Duodenal mucosa (tissue), 2 donors: ENCODE data around the gene ST7.

Experiments
- H3K27ac ChIP-seq: one replicate; pipeline ENCODE4 v1.7.0; 2013; ENCODE audit warnings: low read depth, low read length
- H3K27me3 ChIP-seq, 2 donors: one replicate each; pipeline ENCODE4 v1.7.0; 2013; ENCODE audit warnings: low read length in 2 of 2, control low read depth in 1 of 2; ENCODE audit not compliant: insufficient read depth in 2 of 2, control insufficient read depth in 1 of 2
- H3K36me3 ChIP-seq, 2 donors: one replicate each; pipeline ENCODE4 v1.7.0; 2013; ENCODE audit warnings: low read length in 2 of 2, control low read depth in 1 of 2; ENCODE audit not compliant: insufficient read depth in 2 of 2, control insufficient read depth in 1 of 2
- H3K4me1 ChIP-seq, 2 donors: one replicate each; pipeline ENCODE4 v1.7.0; 2013; ENCODE audit warnings: low read length in 2 of 2, control low read depth in 1 of 2; ENCODE audit not compliant: insufficient read depth in 2 of 2, control insufficient read depth in 1 of 2
- H3K4me3 ChIP-seq, 2 donors: one replicate each; pipeline ENCODE4 v1.7.0; 2013; ENCODE audit warnings: low read length in 2 of 2, low read depth in 1 of 2
- H3K9ac ChIP-seq, 2 donors: one replicate each; pipeline ENCODE4 v1.7.0; 2013; ENCODE audit warnings: low read length in 2 of 2, low read depth in 1 of 2
- H3K9me3 ChIP-seq, 2 donors: one replicate each; pipeline ENCODE4 v1.7.0; 2013; ENCODE audit warnings: low read length in 2 of 2, control low read depth in 1 of 2; ENCODE audit not compliant: control insufficient read depth in 1 of 2

Gene ST7

DNA sequence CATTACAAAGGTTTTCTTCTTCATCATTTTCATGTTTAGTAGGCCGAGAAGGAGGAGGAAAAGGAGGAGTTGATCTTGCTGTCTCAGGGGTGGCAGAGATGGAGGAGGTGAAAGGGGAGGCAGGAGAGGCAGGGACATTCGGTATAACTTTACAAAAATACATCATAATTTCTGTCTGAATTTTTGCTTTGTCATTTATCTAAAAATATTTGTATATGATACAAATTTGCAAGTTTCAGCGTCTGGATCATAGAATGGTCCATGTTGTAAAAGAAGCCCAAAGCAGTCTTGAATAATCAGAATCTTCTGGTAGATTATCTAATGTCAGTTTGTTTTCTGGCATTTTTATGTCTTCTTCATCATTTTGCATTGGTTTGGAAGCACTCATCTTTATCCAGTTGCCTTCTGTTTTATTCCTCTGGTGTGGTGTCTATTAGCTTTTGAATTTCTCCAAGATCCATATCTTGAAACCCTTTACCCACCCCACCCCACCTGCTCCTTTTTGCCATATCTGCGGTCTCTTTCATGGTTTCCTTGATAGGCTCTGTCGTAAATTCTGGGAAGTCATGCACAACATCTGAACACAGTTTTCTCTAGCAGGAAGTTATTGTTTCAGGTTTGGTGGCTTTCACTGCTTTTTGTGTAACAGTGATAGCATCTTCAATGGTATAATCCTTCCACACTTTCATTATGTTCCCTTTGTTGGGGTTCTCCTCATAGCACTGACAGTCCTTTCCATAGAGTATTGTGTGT, 95.0 kb downstream of the ST7 start:
- H3K9ac ChIP-seq: no peak overlapping the region
- H3K27ac ChIP-seq: no peak overlapping the region
- no peaks in the 10 kb centered on the region for H3K36me3 ChIP-seq
- H3K4me3 ChIP-seq: no peak overlapping the region
- no peaks in the 10 kb centered on the region for H3K9me3 ChIP-seq
- H3K4me1 ChIP-seq: peaks cover 0 to 9% of the 10 kb centered on the region in 2 donors
- H3K27me3 ChIP-seq: no peaks in the 10 kb centered on the region

DNA sequence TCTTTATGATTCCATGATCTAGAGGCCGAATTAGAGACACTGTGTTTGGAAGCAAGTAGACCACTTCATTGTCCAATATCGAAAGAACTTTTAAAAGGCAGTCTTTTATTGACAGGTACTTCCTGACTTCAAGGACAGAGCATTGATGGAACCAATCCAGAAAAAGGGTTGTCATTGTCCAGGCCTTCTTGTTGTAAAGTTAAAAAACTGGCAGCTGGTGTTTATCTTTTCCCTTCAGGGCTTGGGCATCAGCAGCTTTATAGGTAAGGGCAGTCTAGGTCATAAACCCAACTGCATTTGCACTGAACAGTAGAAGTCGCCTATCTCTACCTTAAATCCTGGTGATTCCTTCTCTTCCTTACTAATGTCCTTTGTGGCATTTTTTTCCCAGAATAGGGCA, 95.6 kb downstream of the ST7 start:
- H3K27ac ChIP-seq: no peak overlapping the region
- no peak overlapping the region for H3K9ac ChIP-seq
- no peaks in the 10 kb centered on the region for H3K36me3 ChIP-seq
- peaks cover 0 to 9% of the 10 kb centered on the region in 2 donors for H3K4me1 ChIP-seq
- no peak overlapping the region for H3K4me3 ChIP-seq
- no peaks in the 10 kb centered on the region for H3K9me3 ChIP-seq
- no peaks in the 10 kb centered on the region for H3K27me3 ChIP-seq

GRCh38 chr7:117051808-117052207, 98.5 kb downstream of the ST7 start:
- no peak overlapping the region for H3K9ac ChIP-seq
- H3K36me3 ChIP-seq: no peaks in the 10 kb centered on the region
- no peaks in the 10 kb centered on the region for H3K9me3 ChIP-seq
- H3K4me1 ChIP-seq: peaks cover 0 to 9% of the 10 kb centered on the region in 2 donors
- no peak overlapping the region for H3K4me3 ChIP-seq
- no peak overlapping the region for H3K27ac ChIP-seq
- no peaks in the 10 kb centered on the region for H3K27me3 ChIP-seq

- no peaks in the 10 kb centered on the region for H3K27me3 ChIP-seq
- H3K9ac ChIP-seq: no peak overlapping the region
- no peaks in the 10 kb centered on the region for H3K9me3 ChIP-seq
- no peak overlapping the region for H3K27ac ChIP-seq
- no peak overlapping the region for H3K4me3 ChIP-seq
- peaks cover 0 to 3% of the 10 kb centered on the region in 2 donors for H3K4me1 ChIP-seq
- no peaks in the 10 kb centered on the region for H3K36me3 ChIP-seq
Measured at GRCh38 chr7:117053432-117053831, 100.1 kb downstream of the ST7 start.

DNA sequence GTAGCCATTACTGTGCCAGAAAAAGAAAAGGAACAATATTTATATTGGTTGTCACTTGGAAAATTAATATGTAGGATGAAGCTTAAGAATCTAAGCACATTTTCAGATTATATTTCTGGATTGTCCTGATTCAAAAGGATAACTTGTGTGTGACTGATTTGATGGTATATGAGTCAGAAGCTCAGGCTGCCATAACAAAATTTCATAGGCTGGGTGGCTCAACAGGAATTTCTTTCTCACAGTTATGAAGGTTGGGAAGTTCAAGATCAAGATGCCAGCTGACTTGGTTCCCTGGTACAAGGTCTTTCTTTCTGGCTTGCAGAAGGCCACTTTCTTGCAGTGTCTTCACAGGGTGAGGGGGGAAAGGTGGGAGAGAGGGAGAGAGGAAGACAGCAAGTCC, 108.5 kb downstream of the ST7 start:
- Histone ChIP-seq H3K4me3 (no peak overlapping the region), H3K27me3 (no peaks in the 10 kb centered on the region), H3K36me3 (no peaks in the 10 kb centered on the region), H3K4me1 (no peaks in the 10 kb centered on the region), H3K9ac (no peak overlapping the region), H3K9me3 (no peaks in the 10 kb centered on the region), H3K27ac (no peak overlapping the region)

GRCh38 chr7:117062300-117062699, 109.0 kb downstream of the ST7 start:
- no peaks in the 10 kb centered on the region for H3K4me1 ChIP-seq
- no peak overlapping the region for H3K9ac ChIP-seq
- H3K27me3 ChIP-seq: no peaks in the 10 kb centered on the region
- H3K27ac ChIP-seq: no peak overlapping the region
- H3K36me3 ChIP-seq: no peaks in the 10 kb centered on the region
- H3K9me3 ChIP-seq: no peaks in the 10 kb centered on the region
- H3K4me3 ChIP-seq: no peak overlapping the region

GRCh38 chr7:117064688-117065087, 111.4 kb downstream of the ST7 start:
- no peaks in the 10 kb centered on the region for H3K36me3 ChIP-seq
- H3K9me3 ChIP-seq: no peaks in the 10 kb centered on the region
- peaks cover 0 to 5% of the 10 kb centered on the region in 2 donors for H3K4me1 ChIP-seq
- H3K4me3 ChIP-seq: no peak overlapping the region
- no peaks in the 10 kb centered on the region for H3K27me3 ChIP-seq
- H3K27ac ChIP-seq: no peak overlapping the region
- no peak overlapping the region for H3K9ac ChIP-seq

- Histone ChIP-seq H3K9ac (no peak overlapping the region), H3K4me1 (peaks cover 0 to 5% of the 10 kb centered on the region in 2 donors), H3K4me3 (no peak overlapping the region), H3K27ac (no peak overlapping the region), H3K9me3 (no peaks in the 10 kb centered on the region), H3K36me3 (no peaks in the 10 kb centered on the region), H3K27me3 (no peaks in the 10 kb centered on the region)
Measured at GRCh38 chr7:117065571-117066150, 112.4 kb downstream of the ST7 start.

DNA sequence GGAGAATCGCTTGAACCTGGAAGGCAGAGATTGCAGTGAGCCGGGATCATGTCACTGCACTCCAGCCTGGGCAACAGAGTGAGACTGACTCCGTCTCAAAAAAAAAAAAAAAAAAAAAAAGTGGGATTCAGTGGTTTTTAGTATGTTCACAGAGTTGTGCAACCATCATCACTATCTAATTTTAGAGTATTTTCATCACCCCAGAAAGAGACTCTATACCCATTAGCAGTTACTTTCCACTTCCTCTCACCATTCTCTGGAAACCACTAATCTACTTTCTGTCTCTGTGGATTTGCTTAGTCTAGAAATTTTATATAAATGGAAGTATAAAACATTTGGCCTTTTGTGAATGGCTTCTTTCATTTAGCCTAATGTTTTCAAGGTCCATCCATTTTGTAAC, 113.4 kb downstream of the ST7 start:
- H3K9ac ChIP-seq: no peak overlapping the region
- no peak overlapping the region for H3K27ac ChIP-seq
- H3K9me3 ChIP-seq: no peaks in the 10 kb centered on the region
- H3K4me3 ChIP-seq: no peak overlapping the region
- no peaks in the 10 kb centered on the region for H3K36me3 ChIP-seq
- H3K27me3 ChIP-seq: no peaks in the 10 kb centered on the region
- H3K4me1 ChIP-seq: peaks cover 0 to 5% of the 10 kb centered on the region in 2 donors

- no peaks in the 10 kb centered on the region for H3K9me3 ChIP-seq
- no peak overlapping the region for H3K4me3 ChIP-seq
- no peaks in the 10 kb centered on the region for H3K27me3 ChIP-seq
- no peak overlapping the region for H3K27ac ChIP-seq
- H3K36me3 ChIP-seq: no peaks in the 10 kb centered on the region
- H3K9ac ChIP-seq: no peak overlapping the region
- peaks cover 0 to 8% of the 10 kb centered on the region in 2 donors for H3K4me1 ChIP-seq
Measured at GRCh38 chr7:117067340-117067739, 114.0 kb downstream of the ST7 start.
